Stimulated activated CD4-positive, alpha-beta T cell treated with anti-CD3 and anti-CD28 coated beads, Interleukin-12 subunit alpha, Interleukin-12 subunit beta, amount 100 ng/mL, for 24 hours (primary cell): ENCODE data around the gene TINAGL1.

Experiments used
- DNase-seq, 2 experiments: peaks; one replicate each; pipeline ENCODE4 v3.0.0-alpha.2; 2020; ENCODE audit warnings: low read depth in 2 of 2

The TINAGL1 gene

GRCh38 chr1:31627301-31627929 is 51.1 kb downstream of the TINAGL1 start:
- DNase-seq, result no peak

- DNase-seq, result no peak
Measured at GRCh38 chr1:31627930-31628559, 51.7 kb downstream of the TINAGL1 start.

DNA sequence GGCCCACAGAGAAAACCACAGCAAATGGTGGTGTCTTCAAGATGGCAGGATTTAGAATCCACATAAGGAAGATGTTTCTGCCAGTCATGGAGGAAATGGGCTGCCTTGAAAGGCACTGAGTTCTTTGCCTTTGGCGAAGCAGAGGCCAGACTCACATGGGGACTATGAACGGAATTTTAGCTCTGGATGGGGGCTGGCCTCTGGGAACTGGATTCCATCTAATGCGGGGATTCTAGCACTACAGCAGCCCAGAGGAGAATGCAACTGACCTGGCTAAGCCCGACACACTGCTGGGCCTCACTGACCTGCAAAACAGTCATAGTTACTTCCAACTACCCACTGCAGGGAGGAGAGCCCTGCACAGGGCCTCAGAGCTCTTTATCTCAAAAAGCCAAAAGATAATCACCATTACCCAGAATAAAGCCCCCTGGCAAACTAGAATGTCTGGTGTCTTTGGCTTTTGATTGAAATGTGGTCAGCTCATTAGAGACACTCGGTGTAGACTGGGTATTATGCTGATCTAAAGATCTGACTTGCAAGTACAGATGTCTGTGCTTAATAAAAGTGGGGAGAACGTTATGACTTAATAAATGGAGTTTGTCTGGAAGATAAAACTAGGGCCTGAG is 52.7 kb downstream of the TINAGL1 start:
- DNase-seq, result no peak

DNA sequence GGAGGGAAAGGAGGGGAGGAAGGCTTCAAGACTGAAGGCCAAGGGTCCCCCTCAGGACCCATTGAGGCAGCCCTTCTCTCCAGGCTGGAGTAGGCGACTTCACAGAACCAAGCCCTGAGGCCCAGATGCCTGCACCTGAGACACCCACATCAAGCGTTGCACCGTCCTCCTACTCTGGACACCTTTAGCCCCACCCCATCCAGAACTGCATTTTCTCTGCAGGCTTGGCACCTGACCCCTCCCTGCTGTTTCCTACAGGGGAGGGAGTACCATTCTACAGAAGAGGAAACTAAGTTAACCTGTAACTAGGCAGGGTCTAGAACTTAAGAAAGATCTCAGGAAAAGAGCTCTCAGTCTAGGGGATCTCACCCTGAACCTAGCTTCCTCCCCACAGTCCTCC is 56.3 kb downstream of the TINAGL1 start:
- no peak for DNase-seq

GRCh38 chr1:31633117-31633516 is 56.8 kb downstream of the TINAGL1 start:
- DNase-seq, result peak in 1 of 2 experiments; percentile 26
